Loucy (cell line): Measurements from ENCODE around the gene SQOR.

ENCODE experiments used
- H2AFZ ChIP-seq: fragments of 200-600 bp; sonication (generic); 2 replicates; pipeline ENCODE4 v1.6.0; 2016; ENCODE audit warnings: antibody characterized with exemption, mild to moderate bottlenecking, low read length, moderate library complexity
- H3F3A ChIP-seq: fragments of 200-600 bp; 2 replicates; pipeline ENCODE4 v1.6.0; 2016; ENCODE audit warnings: antibody characterized with exemption, low read depth, mild to moderate bottlenecking
- H3K27me3 ChIP-seq: fragments of 200-600 bp; sonication (generic); 2 replicates; pipeline ENCODE4 v1.6.1; 2014; ENCODE audit warnings: low read length, mild to moderate bottlenecking; ENCODE audit not compliant: insufficient read depth, poor library complexity, severe bottlenecking
- H3K36me3 ChIP-seq: fragments of 200-600 bp; sonication (generic); 2 replicates; pipeline ENCODE4 v1.6.1; 2016; ENCODE audit warnings: low read length; ENCODE audit not compliant: insufficient read depth
- H3K4me1 ChIP-seq: fragments of 200-600 bp; sonication (generic); 2 replicates; pipeline ENCODE4 v1.5.1; 2014; ENCODE audit warnings: low read length, mild to moderate bottlenecking; ENCODE audit not compliant: insufficient read depth, poor library complexity, severe bottlenecking
- H3K4me2 ChIP-seq: fragments of 200-600 bp; sonication (generic); 2 replicates; pipeline ENCODE4 v1.6.0; 2014; ENCODE audit warnings: antibody characterized with exemption, low read length, low read depth, mild to moderate bottlenecking; ENCODE audit not compliant: poor library complexity, severe bottlenecking
- H3K4me3 ChIP-seq: fragments of 200-600 bp; sonication (generic); 2 replicates; pipeline ENCODE4 v1.5.1; 2014; ENCODE audit warnings: low read length, mild to moderate bottlenecking, mixed read lengths; ENCODE audit not compliant: poor library complexity, severe bottlenecking
- H3K79me2 ChIP-seq: fragments of 200-600 bp; sonication (generic); 2 replicates; pipeline ENCODE4 v1.6.1; 2014; ENCODE audit warnings: low read length; ENCODE audit not compliant: insufficient read depth
- H3K9ac ChIP-seq: fragments of 200-600 bp; sonication (generic); 2 replicates; pipeline ENCODE4 v1.6.0; 2014; ENCODE audit warnings: mild to moderate bottlenecking, low read depth, low read length, moderate library complexity; ENCODE audit not compliant: poor library complexity, severe bottlenecking
- H3K9me2 ChIP-seq: fragments of 200-600 bp; sonication (generic); replicated peaks from 2 replicates; pipeline ENCODE4 v1.6.1; 2016; ENCODE audit warnings: low read depth, low read length, mixed read lengths
- H3K9me3 ChIP-seq: fragments of 200-600 bp; sonication (generic); 2 replicates; pipeline ENCODE4 v1.6.1; 2014; ENCODE audit warnings: mild to moderate bottlenecking, antibody characterized with exemption, low read length, low read depth; ENCODE audit not compliant: insufficient read depth
- H4K20me1 ChIP-seq: fragments of 200-600 bp; sonication (generic); 2 replicates; pipeline ENCODE4 v1.6.0; 2014; ENCODE audit warnings: antibody characterized with exemption, low read length, mild to moderate bottlenecking; ENCODE audit not compliant: insufficient read depth, poor library complexity, severe bottlenecking
- CTCF ChIP-seq: fragments of 200-600 bp; sonication (generic); conservative IDR thresholded peaks from 2 replicates; pipeline ENCODE4 v1.5.1; 2014; ENCODE audit warnings: mild to moderate bottlenecking, antibody characterized with exemption, low read length
- EZH2phosphoT487 ChIP-seq: fragments of 200-600 bp; IDR thresholded peaks from 2 replicates; pipeline ENCODE4 v1.6.1; 2018; ENCODE audit warnings: antibody characterized with exemption, mild to moderate bottlenecking, moderate library complexity, borderline replicate concordance

Gene SQOR

GRCh38 chr15:45650889-45651525 lies 16.2 kb downstream of the SQOR start:
- Histone ChIP-seq H3K36me3 (no peaks in the 10 kb centered on the region), H3K79me2 (no peaks in the 10 kb centered on the region)

GRCh38 chr15:45653702-45654424 lies 19.0 kb downstream of the SQOR start:
- Histone ChIP-seq H3K27me3 (no peaks in the 10 kb centered on the region), H3K9ac (no peak overlapping the region), H3K4me3 (no peak overlapping the region), H3K36me3 (no peaks in the 10 kb centered on the region), H3K4me1 (no peaks in the 10 kb centered on the region), H3K9me2 (no peaks in the 10 kb centered on the region), H2AFZ (no peak overlapping the region), H4K20me1 (no peaks in the 10 kb centered on the region), H3K4me2 (no peak overlapping the region), H3F3A (no peaks in the 10 kb centered on the region), H3K9me3 (no peaks in the 10 kb centered on the region), H3K79me2 (no peaks in the 10 kb centered on the region)
- TF ChIP-seq EZH2phosphoT487 (no peak), CTCF (no peak)

More at GRCh38 chr15:45650889-45651525, 16.2 kb downstream of the SQOR start:
- Histone ChIP-seq H3K9me3 (no peaks in the 10 kb centered on the region), H3K9ac (no peak overlapping the region), H3K4me3 (no peak overlapping the region), H3F3A (no peaks in the 10 kb centered on the region), H3K4me1 (no peaks in the 10 kb centered on the region), H3K9me2 (no peaks in the 10 kb centered on the region), H3K4me2 (no peak overlapping the region), H2AFZ (no peak overlapping the region), H4K20me1 (no peaks in the 10 kb centered on the region), H3K27me3 (no peaks in the 10 kb centered on the region)
- TF ChIP-seq EZH2phosphoT487 = no peak
- no peak for TF ChIP-seq CTCF

- H4K20me1 ChIP-seq = no peaks in the 10 kb centered on the region
- H3K79me2 ChIP-seq = no peaks in the 10 kb centered on the region
- H3F3A ChIP-seq = no peaks in the 10 kb centered on the region
- no peak overlapping the region for H3K4me2 ChIP-seq
- no peaks in the 10 kb centered on the region for H3K4me1 ChIP-seq
- H3K27me3 ChIP-seq = no peaks in the 10 kb centered on the region
- no peaks in the 10 kb centered on the region for H3K9me2 ChIP-seq
- no peak overlapping the region for H3K4me3 ChIP-seq
- H3K36me3 ChIP-seq = no peaks in the 10 kb centered on the region
- TF ChIP-seq CTCF = no peak
- TF ChIP-seq EZH2phosphoT487 = no peak
- no peaks in the 10 kb centered on the region for H3K9me3 ChIP-seq
- no peak overlapping the region for H2AFZ ChIP-seq
- H3K9ac ChIP-seq = no peak overlapping the region
Measured at GRCh38 chr15:45654749-45655148, 19.9 kb downstream of the SQOR start.
